Stimulated activated CD4-positive, alpha-beta T cell treated with anti-CD3 and anti-CD28 coated beads, Interleukin-12 subunit alpha, Interleukin-12 subunit beta, amount 100 ng/mL, for 4 hours (primary cell): ENCODE data around the gene CCDC148.
"Not testable (repeated sequence)": the region's sequence is repeated elsewhere in the genome, so short reads cannot be mapped to it uniquely, and the experiment has no call there.

Experiments used
- DNase-seq: peaks from one replicate; pipeline ENCODE4 v3.0.0-alpha.2; 2020

Gene CCDC148

GRCh38 chr2:158273791-158274190 is 182.8 kb downstream of the CCDC148 start:
- DNase-seq = no peak

GRCh38 chr2:158270536-158270935 is 186.0 kb downstream of the CCDC148 start:
- no peak for DNase-seq

DNA sequence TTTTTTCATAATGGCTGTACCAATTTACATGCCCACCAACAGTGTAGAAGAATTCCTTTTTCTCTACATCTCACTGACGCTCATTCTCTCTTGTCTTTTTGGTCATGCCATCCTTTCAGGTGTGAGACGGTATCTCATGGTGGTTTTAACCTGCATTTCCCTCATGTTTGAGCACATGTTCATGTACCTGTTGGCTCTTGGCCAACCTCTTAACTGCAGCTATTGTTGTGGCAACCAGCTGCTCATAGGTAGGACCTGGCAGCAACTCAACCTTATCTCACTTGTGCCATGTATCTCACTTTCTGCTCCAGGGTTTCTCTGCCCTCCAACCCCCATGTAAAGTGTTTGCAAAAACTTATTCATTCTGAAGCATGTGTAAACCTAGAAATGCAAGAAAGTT is 187.4 kb downstream of the CCDC148 start:
- DNase-seq = no peak

GRCh38 chr2:158266111-158266510 is 190.4 kb downstream of the CCDC148 start:
- no peak for DNase-seq

DNA sequence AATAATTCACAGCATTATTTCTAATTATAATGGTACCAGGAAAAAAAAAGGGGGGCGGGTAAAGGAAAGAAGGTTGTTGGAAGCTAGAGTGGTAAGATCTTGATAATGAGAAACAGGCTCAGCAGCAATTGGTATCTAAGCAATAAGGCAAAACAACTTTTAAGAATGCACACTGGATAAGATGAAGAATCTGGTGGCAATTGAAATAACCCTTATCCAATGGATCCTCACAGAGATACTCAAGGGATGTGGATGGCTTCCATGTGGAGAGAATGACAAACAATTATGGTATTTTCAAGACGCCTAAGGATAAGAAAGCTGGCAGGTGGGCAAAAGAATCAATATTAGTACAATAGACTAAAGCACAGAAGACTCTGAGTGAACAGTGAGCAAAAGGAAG is 201.3 kb downstream of the CCDC148 start:
- DNase-seq = no peak

- DNase-seq = no peak
Observed at GRCh38 chr2:158253170-158253569, 203.4 kb downstream of the CCDC148 start.

- DNase-seq = no peak
Observed at GRCh38 chr2:158251356-158251755, 205.2 kb downstream of the CCDC148 start.

DNA sequence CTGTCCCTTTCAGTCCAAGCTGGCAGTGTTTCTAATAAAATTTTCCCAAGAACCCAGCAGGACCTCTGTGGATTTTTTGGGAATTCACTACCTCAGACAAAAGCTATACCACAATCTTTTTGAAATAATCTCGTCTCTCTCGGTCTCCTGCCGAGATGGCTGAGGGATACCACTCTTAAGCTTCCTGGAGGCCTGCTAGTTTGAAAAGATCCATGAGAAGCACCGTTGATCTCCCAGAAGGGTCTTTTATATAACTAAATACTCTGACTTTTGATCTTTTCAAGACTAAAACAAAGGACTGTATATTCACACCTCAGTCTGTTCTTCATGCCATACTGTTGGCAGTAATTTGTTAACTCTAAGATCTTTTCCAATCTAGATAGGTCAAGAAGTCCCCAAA is 213.2 kb downstream of the CCDC148 start:
- no peak for DNase-seq

- DNase-seq = no peak
Observed at GRCh38 chr2:158242280-158242679, 214.3 kb downstream of the CCDC148 start.

- DNase-seq = no peak
Observed at GRCh38 chr2:158240975-158241374, 215.6 kb downstream of the CCDC148 start.

DNA sequence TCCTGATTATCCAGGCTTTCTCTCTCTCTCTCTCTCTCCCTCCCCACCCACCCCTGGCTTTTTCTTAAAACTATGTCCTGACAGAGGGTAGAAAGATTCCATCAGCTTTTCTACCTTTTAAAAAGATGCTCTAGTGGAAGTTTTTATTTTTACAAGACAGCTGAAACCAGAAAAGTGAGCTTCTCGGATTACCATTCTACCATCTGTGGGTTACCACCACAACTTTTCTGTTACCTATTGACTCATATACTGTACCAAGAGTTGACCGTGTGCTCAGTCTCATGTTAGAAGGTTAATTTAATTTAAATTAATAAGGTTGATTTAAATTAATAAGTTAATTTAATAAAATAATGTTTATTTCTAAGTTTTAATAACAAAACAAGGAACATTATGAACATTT is 217.3 kb downstream of the CCDC148 start:
- DNase-seq = no peak

- DNase-seq = no peak
Observed at GRCh38 chr2:158234497-158234896, 222.1 kb downstream of the CCDC148 start.

GRCh38 chr2:158232476-158232875 is 224.1 kb downstream of the CCDC148 start:
- DNase-seq = no peak

- DNase-seq = no peak
Observed at GRCh38 chr2:158228943-158229508, 227.5 kb downstream of the CCDC148 start.

DNA sequence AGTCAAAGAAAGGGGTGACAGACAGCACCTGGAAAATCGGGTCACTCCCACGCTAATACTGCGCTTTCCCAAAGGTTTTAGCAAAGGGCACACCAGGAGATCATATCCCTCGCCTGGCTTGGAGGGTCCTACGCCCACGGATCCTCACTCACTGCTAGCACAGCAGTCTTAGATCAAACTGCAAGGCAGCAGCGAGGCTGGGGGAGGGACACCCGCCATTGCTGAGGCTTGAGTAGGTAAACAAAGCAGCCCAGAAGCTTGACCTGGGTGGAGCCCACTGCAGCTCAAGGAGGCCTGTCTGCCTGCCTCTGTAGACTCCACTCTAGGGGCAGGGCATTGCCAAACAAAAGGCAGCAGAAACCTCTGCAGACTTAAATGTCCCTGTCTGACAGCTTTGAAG is 233.5 kb downstream of the CCDC148 start:
- not testable (repeated sequence) for DNase-seq

DNA sequence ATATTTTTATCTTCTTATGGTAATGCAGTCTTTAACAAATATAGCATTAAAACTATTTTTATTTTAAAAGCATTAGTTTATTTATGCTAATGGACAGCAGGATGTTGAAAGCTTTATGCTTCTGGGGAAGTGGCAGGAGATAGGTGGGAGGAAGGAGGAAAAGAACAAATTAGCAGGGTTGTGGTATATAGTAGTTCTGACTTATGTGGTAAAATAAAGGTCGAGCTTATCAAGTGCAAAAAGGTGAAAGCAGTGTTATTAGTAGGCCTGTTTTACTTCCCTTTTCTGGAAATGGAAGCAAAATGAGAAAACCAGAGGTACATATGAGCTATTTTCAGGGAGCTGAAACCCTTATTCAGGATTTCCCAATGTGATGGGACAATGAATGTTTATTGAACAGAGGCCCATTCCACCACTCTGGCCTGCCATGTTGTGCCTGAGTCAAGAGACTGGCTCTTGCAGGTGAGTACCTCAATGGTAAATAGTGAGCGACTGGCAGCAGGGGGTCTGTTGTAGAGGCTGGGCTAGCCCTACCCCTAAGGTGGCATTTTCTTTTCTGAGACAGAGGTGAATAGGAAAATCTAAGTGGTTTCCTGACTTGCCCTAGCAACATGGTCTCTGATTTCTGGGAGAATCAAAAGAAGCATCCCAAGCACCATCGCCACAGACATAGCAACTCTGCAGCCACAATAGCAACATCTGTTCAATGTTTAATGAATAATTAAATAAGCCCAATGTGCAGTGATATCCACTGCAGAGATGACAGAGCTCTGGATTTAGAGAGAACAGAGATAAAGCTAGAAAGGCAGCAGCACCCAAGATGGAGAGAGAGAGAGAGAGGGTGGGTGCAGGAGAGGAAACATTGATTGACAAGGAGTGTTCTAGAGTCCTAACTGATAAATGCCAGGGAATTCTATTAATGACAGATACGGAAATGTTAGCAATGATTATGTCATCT is 235.2 kb downstream of the CCDC148 start:
- no peak for DNase-seq

GRCh38 chr2:158217593-158217992 is 239.0 kb downstream of the CCDC148 start:
- DNase-seq = no peak

DNA sequence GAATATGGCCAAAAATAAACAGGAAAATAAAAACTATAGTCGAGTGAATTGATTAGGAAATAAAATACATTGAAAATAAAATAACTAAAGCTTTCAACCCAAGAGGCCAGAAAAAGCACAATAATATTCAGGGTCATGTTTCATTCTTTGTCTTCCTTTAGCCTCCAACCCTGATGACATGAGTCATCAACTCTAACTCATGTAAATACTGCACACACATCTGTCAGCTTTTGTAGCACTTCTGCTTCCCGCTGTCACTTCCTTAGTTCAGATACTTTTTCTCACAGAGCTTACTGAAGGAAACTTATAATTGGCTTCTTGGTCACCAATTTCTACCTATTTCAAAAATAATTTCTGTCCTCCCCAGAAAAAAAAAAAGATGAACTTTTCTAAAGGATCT is 242.1 kb downstream of the CCDC148 start:
- DNase-seq = no peak

DNA sequence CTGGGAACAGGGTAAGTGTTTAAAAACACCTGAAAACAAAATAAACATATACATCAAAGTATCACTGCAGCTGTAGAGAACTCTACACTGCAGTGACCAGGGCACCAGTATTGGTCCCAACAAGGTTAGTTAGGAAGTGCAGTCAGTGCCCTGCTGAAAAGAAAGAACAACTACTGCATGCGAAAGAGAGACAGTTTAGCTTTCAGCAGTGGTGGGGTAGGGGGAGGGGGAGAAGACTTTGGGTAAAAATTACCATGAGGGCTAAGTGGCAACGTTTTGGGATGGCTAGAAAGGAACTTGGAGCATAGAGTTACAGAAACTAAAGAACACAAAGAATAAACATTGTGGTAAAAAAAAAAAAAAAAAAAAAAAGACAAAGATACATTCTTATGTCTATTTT is 242.8 kb downstream of the CCDC148 start:
- DNase-seq = no peak

DNA sequence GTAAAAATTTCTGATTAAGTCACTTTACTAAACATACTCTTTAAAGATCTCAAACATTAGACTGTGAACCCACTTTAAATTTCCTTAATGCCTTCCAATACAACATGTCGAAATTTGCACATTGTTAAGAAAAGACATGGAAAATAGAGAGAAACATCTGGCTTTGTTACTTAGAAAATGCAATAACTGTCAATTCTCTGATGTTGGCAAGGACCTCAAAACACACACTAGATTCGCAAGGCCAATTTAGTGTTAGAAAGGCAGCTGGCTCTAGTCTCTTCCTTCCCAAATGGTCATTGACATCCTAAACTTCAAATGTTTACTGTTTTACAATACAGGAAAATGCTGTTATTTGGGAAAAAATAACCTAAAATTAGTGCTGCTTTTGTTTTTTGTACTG is 244.3 kb downstream of the CCDC148 start:
- DNase-seq = no peak

DNA sequence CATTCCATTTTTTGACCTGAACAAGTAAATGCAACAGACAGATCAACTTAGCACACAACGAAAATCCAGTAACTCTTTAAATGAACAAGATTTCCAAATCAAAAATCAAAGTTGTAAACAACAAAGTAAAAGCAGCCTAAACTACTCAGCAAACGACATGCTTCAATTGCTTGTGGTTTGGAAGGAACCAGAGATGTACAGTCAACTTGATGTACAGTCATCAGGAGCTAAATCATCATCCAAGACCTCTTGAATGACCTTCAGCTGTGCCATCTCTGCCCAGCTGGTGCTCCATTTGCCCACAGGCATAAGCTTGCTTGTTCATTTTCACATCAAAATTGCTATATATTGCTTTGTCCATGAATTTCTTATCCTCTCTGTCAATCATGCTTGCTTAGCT is 245.1 kb downstream of the CCDC148 start:
- DNase-seq = no peak

DNA sequence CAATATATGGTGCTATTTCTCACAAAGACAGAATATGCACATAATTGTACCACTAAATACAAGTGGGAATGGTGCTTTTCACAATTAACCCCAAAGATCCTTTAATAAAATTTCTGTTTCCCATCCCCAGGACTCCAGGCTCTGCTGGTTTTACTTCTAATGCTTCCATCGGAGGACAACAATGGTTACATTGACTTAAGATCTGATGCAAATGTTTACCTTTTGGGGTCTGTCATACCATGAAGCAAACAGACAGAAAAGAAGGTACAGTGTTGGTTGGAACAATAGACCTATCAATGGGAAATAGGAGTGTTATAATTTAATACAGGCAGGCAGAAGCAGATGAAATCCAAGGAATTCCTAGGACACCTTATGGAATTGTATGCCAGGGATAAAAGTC is 249.2 kb downstream of the CCDC148 start:
- DNase-seq = no peak

DNA sequence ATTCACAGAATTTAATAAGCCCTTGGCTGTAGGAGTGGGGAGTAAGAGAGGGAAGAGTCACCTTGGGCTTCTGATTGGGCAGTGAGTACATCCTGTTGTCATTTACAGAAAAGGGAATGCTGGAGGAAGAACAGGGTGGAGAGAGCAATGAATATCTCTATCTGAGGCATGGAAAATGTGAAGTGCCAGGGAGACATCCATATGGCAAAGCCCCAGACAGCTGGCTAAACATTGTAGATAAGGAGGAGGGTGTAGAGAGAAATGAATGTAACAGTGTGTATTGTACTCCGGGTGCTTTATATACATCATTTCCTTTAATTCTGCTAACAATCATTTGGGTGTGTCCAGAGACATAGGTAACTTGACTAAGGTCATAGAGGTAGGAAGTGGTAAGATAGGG is 251.3 kb downstream of the CCDC148 start:
- DNase-seq = no peak

DNA sequence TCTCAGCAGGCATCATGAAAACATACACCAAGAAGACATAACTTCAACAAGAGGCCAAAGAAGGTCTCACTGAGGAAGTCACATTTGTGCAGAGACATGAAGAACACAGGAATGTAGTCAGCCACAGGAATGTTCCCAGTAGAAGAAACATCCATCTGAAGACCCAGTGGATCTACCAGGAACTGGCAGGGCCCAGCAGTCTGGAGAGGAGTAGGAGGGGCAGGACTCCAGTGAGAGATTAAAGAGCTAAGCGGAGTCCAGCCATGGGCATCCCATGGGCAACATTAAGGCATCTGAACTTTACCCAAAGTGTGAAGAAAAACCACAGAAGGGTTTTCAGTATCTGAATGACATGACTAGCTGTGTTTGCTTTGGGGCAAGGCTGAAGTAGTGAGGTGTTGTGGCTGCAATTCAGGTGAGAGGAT is 251.8 kb downstream of the CCDC148 start:
- DNase-seq = no peak
